LHCN-M2 (cell line): ENCODE measurements around the gene SFPQ. TPM values are rescaled to one million over a fixed set of nuclear protein-coding genes. Genes with fewer than 3 reads are reported as not detected.
"Not testable (repeated sequence)": the region's sequence is repeated elsewhere in the genome, so short reads cannot be mapped to it uniquely, and the experiment has no call there.

Experiments used
- DNase-seq: peaks from one replicate; pipeline ENCODE4 v3.0.0-alpha.2; 2012; ENCODE audit warnings: low read depth
- total RNA-seq: library from RNA; depleted of rRNA; stranded (reverse); fragments of >200 nt; gene quantifications from 2 replicates; pipeline ENCODE4 v1.2.3, GENCODE V29; 2014

The SFPQ gene
- total RNA-seq, 1 experiment from 2014 or later = 202 TPM

- no peak for DNase-seq
Measured at GRCh38 chr1:35187816-35188342, 5.1 kb downstream of the SFPQ start.

DNA sequence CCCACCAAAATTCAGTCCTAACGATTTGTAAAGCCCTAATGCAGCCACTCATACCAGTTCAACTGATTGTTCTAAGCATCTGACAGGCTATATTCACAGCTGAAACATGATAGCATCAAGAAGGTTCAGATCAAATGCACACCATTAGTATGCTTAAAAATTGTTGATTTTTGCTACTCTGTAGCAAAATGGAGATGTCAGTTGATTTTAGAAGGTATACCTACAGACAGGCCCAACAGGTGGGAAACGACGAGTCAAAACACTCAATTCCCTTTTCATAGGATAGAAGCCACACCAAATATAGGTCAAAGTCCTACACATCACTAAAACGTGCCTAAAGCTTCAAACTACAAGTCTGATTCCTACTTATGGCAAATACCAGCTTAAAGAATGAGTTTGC lies 6.7 kb downstream of the SFPQ start:
- DNase-seq = no peak

DNA sequence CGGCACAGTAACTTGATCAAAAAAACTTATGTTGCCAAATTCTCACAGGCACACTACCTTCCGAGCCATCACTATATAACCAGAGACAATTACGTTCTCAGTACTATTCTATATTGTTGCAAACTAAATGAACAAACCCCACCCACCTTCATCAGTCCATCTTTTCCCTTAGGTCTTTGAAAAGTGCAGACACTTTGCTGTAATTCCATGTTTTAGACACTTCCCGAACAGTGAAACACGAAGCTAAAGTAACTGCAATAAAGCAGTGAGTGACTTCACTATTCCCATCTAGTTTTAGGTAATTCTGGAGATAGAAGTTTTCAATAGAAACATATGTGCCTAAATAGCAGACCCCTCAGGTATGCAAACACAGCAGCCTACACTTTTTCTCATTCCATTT lies 7.7 kb downstream of the SFPQ start:
- DNase-seq = no peak

DNA sequence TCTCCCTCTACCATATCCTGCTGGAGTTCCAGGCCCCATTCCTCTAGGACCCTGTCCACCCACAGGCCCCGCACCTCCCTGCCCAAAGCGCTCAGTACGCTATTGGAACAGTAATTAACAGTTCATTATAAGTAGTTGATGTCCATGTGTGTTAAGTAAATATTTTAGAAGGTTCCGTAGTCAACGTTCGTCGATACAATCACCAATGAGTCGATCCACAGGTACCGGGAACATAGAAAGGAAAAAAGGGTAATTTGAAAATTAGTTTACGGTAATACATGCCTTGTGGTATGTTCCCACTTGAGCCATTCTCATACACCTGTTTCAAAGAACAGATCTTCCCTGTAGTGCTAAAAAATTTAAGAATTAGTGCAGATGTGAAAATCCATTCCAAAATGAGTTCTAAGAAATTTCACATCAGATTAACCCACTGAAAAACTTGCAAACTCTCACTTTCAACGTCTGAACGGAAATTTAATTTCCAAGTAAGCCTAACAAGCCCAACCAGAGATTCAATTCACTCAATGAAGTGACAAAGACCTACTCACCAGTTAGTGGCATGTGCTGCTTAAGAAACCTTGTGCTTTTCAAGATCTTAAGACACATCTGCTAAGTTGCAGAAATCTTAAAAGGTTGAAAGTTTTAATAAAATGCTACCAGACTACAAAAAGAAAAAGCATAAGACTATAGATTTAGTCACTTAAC lies 8.3 kb downstream of the SFPQ start:
- DNase-seq = no peak

DNA sequence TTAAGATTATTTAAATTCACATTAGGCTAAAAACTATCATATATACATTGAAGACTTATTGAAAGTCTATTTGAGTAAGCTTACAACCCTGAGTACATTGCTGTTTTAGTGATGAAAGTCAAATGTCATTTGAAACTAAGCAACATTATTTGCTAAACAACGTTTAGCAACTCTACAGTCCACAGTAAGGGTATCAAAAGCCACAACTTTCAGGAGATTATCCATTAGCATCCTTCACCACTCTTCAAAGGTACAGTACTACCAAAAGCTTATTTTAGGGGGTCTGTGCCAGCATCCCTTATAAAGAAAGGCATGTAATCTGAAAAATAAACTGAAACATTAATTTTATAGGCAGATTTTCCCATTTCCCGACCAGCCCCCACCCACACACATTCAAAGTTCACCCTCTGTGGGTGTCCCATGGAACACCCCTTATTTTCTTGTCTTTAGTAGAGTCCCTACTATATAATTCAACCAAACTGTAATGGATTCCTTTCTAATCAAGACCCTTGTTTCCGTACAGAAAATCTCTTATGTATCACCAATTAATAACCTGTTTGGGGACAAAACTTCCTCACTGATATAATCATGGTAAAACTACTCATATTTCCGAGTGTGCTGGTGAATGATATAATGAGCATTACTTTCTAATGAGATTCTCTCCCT lies 11.0 kb downstream of the SFPQ start:
- no peak for DNase-seq

DNA sequence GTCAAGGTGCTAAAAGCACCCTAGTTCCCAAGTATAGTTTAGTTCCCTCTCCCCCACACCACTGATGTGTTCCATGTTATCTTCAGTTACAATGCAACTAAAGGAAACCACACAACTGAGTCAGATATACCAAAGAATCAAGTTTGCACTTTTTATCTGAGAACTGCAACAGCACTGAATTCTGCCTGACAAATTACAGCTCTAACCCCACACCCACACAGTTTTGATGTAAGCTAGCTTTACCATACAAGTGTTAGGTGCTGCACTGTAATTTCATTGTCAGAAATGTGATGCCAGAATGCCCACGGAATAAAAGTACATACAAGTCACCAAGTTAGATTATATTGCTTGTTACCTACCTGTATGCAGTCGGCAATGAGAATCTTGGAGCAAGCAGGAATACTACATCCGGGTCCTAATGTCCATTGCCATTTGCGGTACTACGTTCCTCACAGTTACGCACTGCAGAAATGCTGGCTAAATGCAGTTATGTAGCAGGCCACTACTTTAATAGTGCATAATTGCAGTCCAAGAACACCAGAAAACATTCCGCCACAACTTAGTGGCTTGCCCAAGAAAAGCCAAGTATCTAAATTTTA lies 12.1 kb downstream of the SFPQ start:
- DNase-seq = no peak

DNA sequence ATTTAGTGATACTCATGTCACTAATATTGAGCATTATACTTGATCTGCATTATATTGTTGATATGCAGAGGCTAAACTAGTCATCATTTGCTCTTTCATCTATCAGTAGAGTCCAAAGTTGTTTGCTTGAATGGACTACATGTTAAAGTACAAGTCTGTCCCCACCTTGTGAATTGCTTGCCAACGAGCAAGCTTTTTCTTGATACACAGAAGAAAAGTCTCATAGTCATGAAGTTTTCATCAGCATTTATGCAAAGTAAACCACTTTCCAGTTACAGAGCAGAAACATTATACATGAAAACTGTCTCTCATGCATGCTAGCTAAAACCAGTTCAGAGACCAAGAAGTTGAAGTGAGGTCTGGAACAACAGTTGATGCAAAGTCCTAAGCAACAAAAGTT lies 13.0 kb downstream of the SFPQ start:
- no peak for DNase-seq

DNA sequence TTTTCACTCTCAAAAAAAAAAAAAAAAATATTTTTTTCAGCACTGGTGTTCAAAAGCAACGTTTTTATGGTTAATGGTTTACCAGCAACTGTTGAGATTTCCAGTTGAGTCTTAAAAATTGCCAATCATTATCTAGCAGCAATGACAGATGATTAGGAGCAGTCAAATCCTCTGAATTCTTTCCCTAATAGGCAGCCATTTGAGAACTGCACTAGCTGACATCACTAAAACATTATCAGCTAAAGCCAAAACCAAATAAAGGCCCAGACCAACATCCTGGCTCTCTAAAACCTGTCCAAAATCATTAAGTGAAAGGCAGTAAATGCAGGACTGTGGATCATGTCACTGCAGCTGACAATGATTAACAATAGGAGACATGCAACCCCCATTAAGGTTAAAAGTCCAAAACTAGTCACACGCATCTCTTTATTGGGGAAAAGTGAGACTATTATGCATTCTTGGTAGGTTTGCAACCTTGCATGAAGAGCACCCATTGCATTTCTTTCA lies 14.0 kb downstream of the SFPQ start:
- no peak for DNase-seq

DNA sequence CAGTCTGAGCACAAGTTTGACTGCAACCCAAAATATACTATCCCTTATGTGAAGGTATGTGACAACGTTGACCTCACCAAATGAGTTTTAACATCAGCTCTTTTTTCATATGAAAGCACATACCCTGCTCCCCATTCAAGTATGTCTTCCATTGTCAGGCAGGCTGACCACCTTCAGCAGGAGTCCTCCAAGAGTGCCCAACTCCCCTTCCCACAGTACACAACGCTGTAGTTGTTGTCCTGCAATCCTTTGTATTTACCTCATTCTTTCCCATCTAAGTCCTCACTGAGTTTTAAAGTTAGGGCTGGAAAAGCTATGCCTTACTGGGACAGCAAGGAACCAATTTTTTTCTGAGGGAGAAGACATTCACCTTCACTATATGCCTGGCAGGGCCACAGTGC lies 14.7 kb downstream of the SFPQ start:
- no peak for DNase-seq

DNA sequence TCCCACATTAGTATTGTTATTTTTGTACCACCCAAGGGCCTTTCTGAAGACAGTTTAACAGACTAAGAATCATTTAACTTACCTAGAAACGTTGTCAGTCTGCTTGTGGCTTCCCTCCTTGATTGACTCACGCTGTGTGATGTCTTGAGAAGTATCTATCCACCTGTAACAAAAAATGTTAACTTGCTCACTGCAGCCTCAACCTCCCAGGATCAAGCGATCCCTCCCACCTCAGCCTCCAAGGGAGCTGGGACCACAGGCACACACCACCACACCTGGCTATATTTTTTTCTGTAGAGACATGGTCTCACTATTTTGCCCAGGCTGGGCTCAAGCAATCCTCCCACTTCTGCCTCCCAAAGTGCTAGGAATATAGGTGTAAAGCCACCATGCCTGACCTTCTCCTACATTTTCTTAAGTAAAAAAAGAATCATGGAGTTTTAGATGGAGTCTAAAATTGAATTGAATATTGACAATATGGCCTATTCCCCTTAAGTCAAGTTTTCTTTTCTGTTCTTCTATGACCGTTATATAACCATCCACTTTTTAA lies 15.6 kb downstream of the SFPQ start:
- DNase-seq = no peak

DNA sequence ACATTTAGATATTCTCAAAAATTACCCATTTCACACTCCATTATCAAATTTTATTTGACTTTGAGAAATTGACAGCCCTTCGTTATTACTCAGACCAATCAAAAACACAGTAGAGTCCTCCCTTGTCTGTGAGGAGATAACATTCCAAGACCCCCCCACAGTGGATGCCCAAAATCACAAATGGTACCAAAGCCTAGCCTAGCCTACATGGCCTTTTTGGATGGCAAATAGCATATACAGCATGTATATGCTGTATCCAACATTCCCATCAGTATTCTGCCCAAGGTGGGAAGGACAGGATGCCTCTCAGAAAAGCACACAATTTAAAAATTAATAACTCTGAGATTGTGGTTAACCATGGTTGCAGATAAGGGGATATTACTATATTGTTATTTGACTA lies 17.3 kb downstream of the SFPQ start:
- DNase-seq = no peak

DNA sequence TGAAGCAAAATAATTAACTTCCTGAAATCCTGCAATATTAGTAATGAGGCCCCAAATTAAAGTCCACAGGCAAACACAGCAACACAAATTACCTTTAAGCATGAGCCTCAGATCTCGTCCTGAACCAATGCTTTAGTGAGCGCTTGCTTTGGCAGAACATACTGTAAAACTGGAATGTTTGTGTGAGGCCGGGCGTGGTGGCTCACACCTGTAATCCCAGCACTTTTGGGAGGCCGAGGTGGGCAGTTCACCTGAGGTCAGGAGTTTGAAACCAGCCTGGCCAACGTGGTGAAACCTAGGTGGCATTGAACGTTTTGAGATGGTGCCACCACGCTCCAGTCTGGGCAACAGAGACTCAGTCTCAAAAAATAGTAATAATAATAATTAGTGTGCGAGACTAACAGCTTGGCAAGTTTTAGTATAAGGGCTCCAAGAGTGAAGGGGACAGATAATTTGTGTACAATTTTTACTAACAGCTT lies 17.8 kb downstream of the SFPQ start:
- DNase-seq = no peak

DNA sequence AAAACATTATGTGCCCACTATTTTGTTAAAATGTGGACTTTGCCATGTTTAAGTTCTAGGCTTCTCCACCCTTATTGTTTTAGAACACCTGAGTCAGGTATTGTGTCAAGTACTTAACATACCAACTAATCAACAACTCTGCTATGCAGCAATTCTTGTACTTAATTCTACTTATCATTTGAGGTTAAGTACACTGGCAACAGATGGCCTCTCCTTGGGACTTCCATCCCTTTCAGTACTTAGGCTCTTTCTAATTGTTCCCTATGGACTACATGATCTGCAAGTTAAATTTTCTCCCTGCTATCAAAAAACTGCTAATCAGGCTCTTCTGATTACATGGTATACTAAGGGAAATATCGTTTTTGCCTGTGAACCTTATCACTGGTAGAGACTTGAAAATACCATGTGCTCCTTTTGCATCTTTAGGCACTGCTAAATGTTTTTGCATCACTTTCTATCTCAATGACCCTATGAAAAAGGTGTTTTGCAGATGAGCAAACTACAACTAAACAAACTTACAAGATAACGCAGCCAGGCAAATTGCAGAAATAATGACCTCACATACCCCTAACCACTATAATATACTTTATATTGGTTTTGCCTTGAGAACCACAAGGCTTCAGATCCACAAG lies 18.9 kb downstream of the SFPQ start:
- no peak for DNase-seq

- DNase-seq = no peak
Measured at GRCh38 chr1:35173491-35173890, 19.5 kb downstream of the SFPQ start.

DNA sequence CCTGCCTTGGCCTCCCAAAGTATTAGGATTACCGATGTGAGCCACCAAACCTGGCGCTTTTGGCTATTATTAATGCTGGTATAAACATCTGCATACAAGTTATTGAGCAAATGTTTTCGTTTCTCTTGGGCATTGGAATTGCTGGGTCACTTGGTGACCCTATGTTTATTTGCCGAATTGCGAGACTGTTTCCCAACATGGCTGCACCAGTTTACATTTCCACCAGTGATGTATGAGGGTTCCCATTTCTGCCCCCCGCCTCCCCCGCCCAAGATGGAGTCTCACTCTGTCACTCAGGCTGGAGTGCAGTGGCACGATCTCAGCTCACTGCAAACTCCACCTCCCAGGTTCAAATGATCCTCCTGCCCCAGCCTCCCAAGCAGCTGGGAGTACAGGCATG lies 20.9 kb downstream of the SFPQ start:
- DNase-seq = no peak

- no peak for DNase-seq
Measured at GRCh38 chr1:35171579-35171978, 21.4 kb downstream of the SFPQ start.

DNA sequence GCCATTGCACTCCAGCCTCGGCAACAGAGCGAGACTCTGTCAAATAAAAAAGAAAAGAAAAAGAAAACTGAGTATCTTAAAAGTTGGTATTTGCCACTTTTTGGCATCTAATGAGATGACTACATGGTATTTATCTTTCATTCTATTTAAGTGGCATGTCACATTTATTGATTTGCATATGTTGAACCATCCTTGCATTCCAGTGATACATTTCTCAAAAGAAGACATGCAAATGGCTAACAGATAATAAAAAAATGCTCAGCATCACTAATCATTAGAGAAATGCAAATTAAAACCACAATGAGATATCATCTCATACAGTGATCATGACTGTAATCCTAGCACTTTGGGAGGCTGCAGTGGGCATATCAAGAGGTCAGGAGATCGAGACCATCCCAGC lies 28.1 kb downstream of the SFPQ start:
- DNase-seq = no peak

DNA sequence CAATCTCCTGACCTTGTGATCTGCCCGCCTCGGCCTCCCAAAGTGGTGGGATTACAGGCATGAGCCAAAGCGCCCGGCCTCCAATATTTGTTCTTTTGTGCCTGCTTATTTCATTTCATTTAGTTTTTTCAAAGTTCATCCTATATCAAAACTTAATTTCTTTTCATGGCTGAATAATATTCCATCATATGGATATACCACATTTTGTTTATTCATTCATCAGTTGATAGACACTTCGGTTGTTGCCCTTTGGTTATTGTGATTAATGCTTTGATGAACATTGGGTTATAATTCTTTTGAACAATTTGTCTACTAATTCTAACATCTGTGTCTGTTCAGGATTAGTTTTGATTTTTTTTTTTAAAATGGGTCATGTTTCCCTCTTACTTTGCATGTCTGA lies 41.7 kb downstream of the SFPQ start:
- no peak for DNase-seq

DNA sequence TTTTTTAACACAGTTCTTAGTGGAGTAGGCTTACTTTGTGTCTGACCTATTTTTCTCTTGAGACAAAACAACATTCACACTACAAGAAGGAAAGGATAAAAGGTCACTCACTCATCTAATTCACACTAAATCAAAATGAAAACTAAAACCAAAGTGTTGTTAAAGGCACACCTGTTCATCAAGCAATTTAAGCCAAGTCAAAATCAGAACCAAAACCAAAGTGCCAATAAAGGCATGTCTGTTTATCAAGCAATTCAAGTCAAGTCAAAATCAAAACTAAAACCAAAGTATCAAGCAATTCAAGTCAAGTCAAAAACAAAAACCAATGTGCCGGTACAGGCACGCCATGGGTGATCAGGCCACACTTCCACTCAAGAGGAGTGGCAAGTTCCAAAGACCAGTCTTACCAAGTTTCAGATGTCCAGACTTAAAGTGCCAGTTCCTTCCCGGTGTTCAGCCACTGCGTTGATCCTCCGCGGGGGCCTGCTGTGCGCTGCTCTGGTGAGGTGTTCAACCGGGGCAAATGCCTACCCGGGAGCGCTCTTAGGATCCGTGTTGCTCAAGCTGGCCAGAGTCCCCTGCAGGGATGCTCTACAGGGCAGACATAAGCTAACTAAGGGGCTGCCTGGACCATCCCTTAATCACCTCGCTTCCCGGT lies 46.9 kb downstream of the SFPQ start:
- not testable (repeated sequence) for DNase-seq

DNA sequence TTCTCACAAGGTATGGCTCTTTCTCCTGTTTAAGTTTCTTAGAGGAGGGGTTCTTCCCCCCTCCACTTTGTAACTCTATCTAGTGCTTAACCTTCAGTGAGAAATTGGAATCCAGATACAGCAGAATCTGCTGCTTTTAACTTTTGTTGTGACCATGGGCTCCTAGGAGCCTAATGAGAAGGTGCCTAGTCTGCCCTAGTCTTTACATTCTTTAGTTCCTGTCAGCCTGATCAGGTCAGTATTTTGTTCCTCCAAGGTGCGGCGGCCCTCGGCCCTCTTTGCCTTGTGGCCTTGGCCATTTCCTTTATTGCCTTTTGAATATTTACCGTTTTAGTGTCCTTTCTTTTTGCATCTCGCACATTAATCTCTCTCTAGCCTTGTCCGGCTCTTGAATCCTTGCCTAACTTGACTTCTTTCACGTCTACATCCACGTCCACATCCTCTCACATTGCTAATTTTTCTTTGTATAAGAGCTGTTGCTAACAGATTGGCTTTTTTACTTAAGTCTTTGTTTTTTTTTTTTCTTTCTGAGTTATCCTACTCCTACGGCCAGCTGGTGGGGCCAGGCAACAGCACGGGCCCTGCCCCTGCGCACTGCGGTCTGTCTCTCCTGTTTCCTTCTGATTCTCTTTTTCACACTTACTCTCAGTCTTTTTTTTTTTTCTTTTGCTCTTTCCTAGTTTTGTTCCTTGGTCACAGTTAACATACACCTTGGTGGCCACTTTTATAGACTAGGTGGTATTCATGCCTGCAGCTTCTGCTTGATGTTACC lies 49.0 kb downstream of the SFPQ start:
- no peak for DNase-seq
